Gastroesophageal sphincter (tissue), 4 donors: ENCODE data around the gene DYNC1I1. TPM values are rescaled to one million over a fixed set of nuclear protein-coding genes. Genes with fewer than 3 reads are reported as not detected.

Experiments
- ATAC-seq: fragments of 150-250 bp; one replicate; pipeline ENCODE4 v1.9.1; 2016; ENCODE audit warnings: mild to moderate bottlenecking, moderate library complexity
- H3K27ac ChIP-seq, 4 donors: fragments of 200-600 bp; sonication (generic) in 3 of 4; 1 replicate in 3 of 4; 2 replicates in 1 of 4; pipeline ENCODE4 v1.5.1; 2016 to 2019
- H3K27me3 ChIP-seq: fragments of 200-600 bp; sonication (generic); one replicate; pipeline ENCODE4 v1.5.1; 2019
- H3K36me3 ChIP-seq, 2 donors: fragments of 200-600 bp; sonication (generic); one replicate each; pipeline ENCODE4 v1.5.1; 2019; ENCODE audit warnings: control low read depth in 1 of 2
- H3K4me1 ChIP-seq, 3 donors: fragments of 200-600 bp; sonication (generic); 1 replicate in 2 of 3; 2 replicates in 1 of 3; pipeline ENCODE4 v1.5.1; 2016 to 2019; ENCODE audit warnings: control low read depth in 2 of 3
- H3K4me3 ChIP-seq, 2 donors: fragments of 200-600 bp; sonication (generic); one replicate each; pipeline ENCODE4 v1.5.1; 2019; ENCODE audit warnings: mild to moderate bottlenecking in 1 of 2, moderate library complexity in 1 of 2
- H3K9me3 ChIP-seq, 3 donors: fragments of 200-600 bp; sonication (generic); one replicate each; pipeline ENCODE4 v1.5.1; 2017 to 2019; ENCODE audit warnings: control low read depth in 2 of 3
- EP300 ChIP-seq: sonication (generic); formaldehyde crosslinking; IDR thresholded peaks from one replicate; pipeline ENCODE4 v1.6.1; 2017; ENCODE audit warnings: antibody characterized with exemption, mild to moderate bottlenecking
- POLR2A ChIP-seq, 2 donors: fragments of 450-650 bp; IDR thresholded peaks; one replicate each; pipeline ENCODE4 v1.6.1; 2017; ENCODE audit warnings: antibody characterized with exemption in 2 of 2, mild to moderate bottlenecking in 2 of 2, moderate library complexity in 1 of 2
- POLR2AphosphoS5 ChIP-seq: sonication (generic); formaldehyde crosslinking; IDR thresholded peaks from one replicate; pipeline ENCODE4 v1.6.1; 2017; ENCODE audit warnings: antibody characterized with exemption
- WGBS, 2 donors: methylation state at CpG; one replicate each; pipeline ENCODE4 v1.1.5; 2018; ENCODE audit warnings: low coverage in 1 of 2; 5-methylcytosine and 5-hydroxymethylcytosine counted together
- total RNA-seq, 4 donors: library from RNA; depleted of rRNA; stranded (reverse); fragments of >200 nt; gene quantifications; one replicate each; pipeline ENCODE4 v1.1.0, GENCODE V29; 2016
- TF ChIP-seq, protein P1 (sequence below), 4 experiments: fragments of 200-600 bp in 2 of 4; fragments of 450-650 bp in 2 of 4; sonication (generic) in 1 of 4; IDR thresholded peaks; one replicate each; pipeline ENCODE4 v1.5.1; 2017 to 2019; ENCODE audit warnings: antibody characterized with exemption in 4 of 4, mild to moderate bottlenecking in 2 of 4, moderate library complexity in 2 of 4

The DYNC1I1 gene
- total RNA-seq, 4 donors from 2014 or later, result 7.6 to 23.8 (median 18.2) TPM

GRCh38 chr7:95788884-95789283 lies 16.5 kb downstream of the DYNC1I1 start:
- no peaks in the 10 kb centered on the region for H3K27me3 ChIP-seq
- H3K36me3 ChIP-seq, result no peaks in the 10 kb centered on the region
- H3K4me1 ChIP-seq, result no peaks in the 10 kb centered on the region
- 29 to 33% methylated on average over 2 of the region's 2 CpGs for WGBS, 2 donors
- no peak for ATAC-seq
- no peak for TF ChIP-seq EP300
- no peak for TF ChIP-seq POLR2A (IDR thresholded peaks at IDR 0.05)
- TF ChIP-seq POLR2AphosphoS5, result no peak
- TF ChIP-seq, protein P1, sequence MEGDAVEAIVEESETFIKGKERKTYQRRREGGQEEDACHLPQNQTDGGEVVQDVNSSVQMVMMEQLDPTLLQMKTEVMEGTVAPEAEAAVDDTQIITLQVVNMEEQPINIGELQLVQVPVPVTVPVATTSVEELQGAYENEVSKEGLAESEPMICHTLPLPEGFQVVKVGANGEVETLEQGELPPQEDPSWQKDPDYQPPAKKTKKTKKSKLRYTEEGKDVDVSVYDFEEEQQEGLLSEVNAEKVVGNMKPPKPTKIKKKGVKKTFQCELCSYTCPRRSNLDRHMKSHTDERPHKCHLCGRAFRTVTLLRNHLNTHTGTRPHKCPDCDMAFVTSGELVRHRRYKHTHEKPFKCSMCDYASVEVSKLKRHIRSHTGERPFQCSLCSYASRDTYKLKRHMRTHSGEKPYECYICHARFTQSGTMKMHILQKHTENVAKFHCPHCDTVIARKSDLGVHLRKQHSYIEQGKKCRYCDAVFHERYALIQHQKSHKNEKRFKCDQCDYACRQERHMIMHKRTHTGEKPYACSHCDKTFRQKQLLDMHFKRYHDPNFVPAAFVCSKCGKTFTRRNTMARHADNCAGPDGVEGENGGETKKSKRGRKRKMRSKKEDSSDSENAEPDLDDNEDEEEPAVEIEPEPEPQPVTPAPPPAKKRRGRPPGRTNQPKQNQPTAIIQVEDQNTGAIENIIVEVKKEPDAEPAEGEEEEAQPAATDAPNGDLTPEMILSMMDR (IDR thresholded peaks at IDR 0.05), result no peak
- H3K27ac ChIP-seq, result no peak overlapping the region
- H3K9me3 ChIP-seq, result no peaks in the 10 kb centered on the region
- H3K4me3 ChIP-seq, result no peak overlapping the region

GRCh38 chr7:95793658-95794057 lies 21.3 kb downstream of the DYNC1I1 start:
- no peaks in the 10 kb centered on the region for H3K4me1 ChIP-seq
- H3K4me3 ChIP-seq, result no peak overlapping the region
- no peaks in the 10 kb centered on the region for H3K36me3 ChIP-seq
- no peaks in the 10 kb centered on the region for H3K27me3 ChIP-seq
- WGBS, 2 donors, result 69 to 73% methylated on average over 2 to 4 of the region's 5 CpGs
- TF ChIP-seq EP300 (no peak), POLR2AphosphoS5 (no peak), POLR2A (IDR thresholded peaks at IDR 0.05) (no peak)
- TF ChIP-seq, protein P1 (IDR thresholded peaks at IDR 0.05), result no peak
- H3K27ac ChIP-seq, result no peak overlapping the region
- H3K9me3 ChIP-seq, result no peaks in the 10 kb centered on the region
- ATAC-seq, result no peak

- no peaks in the 10 kb centered on the region for H3K9me3 ChIP-seq
- TF ChIP-seq, protein P1 (IDR thresholded peaks at IDR 0.05), result peak in 2 of 4 experiments; percentile 9 to 10
- TF ChIP-seq POLR2AphosphoS5, result no peak
- WGBS, 2 donors, result 78 to 93% methylated on average over 3 of the region's 3 CpGs
- no peak for ATAC-seq
- H3K27ac ChIP-seq, result no peak overlapping the region
- no peaks in the 10 kb centered on the region for H3K36me3 ChIP-seq
- H3K4me1 ChIP-seq, result no peaks in the 10 kb centered on the region
- no peak overlapping the region for H3K4me3 ChIP-seq
- no peaks in the 10 kb centered on the region for H3K27me3 ChIP-seq
Observed at GRCh38 chr7:95794917-95795515, 22.7 kb downstream of the DYNC1I1 start.

- ATAC-seq, result no peak
- TF ChIP-seq, protein P1 (IDR thresholded peaks at IDR 0.05), result no peak
- no peak for TF ChIP-seq EP300
- TF ChIP-seq POLR2AphosphoS5, result no peak
- TF ChIP-seq POLR2A (IDR thresholded peaks at IDR 0.05), result no peak
- WGBS, 2 donors, result 17 to 22% methylated on average over 1 of the region's 1 CpG
- H3K9me3 ChIP-seq, result no peaks in the 10 kb centered on the region
- no peak overlapping the region for H3K27ac ChIP-seq
- H3K4me3 ChIP-seq, result no peak overlapping the region
- no peaks in the 10 kb centered on the region for H3K4me1 ChIP-seq
- no peaks in the 10 kb centered on the region for H3K27me3 ChIP-seq
- no peaks in the 10 kb centered on the region for H3K36me3 ChIP-seq
Observed at GRCh38 chr7:95796617-95797016, 24.3 kb downstream of the DYNC1I1 start.

DNA sequence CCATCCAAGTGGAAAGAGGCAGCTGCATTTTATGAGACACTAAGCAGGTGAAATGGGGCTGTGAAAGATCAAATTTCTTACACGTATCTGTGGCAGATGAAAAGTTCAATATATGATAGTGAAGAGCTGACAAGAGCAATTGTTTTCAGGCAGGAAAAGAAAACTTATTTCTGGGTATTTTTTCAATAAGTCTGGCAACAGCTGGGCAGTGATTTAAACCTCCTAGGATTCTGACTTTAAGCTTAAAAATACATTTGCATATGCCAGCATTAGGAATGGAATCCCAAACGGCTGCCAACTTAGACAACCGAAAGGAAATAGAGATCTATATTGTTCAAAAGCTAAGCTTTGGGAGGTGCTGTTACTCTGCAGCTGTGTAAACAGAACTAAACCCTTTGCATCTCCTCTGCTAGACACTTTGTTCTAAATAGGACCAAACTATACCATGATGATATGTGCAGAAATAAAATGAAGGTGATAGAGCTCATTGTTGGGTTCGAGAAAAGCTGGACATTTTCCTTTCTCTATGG lies 26.1 kb downstream of the DYNC1I1 start:
- no peak for ATAC-seq
- no peaks in the 10 kb centered on the region for H3K36me3 ChIP-seq
- H3K4me3 ChIP-seq, result no peak overlapping the region
- H3K9me3 ChIP-seq, result no peaks in the 10 kb centered on the region
- TF ChIP-seq POLR2A (IDR thresholded peaks at IDR 0.05), result no peak
- TF ChIP-seq, protein P1 (IDR thresholded peaks at IDR 0.05), result no peak
- no peaks in the 10 kb centered on the region for H3K4me1 ChIP-seq
- H3K27ac ChIP-seq, result no peak overlapping the region
- H3K27me3 ChIP-seq, result no peaks in the 10 kb centered on the region
- 27 to 28% methylated on average over 3 to 4 of the region's 4 CpGs for WGBS, 2 donors
